Iris pigment epithelial cell (primary cell): ENCODE measurements around the gene ZBTB22.
"Not testable (repeated sequence)": the region's sequence is repeated elsewhere in the genome, so short reads cannot be mapped to it uniquely, and the experiment has no call there.

Experiments
- DNase-seq: peaks from one replicate; pipeline ENCODE4 v3.0.0-alpha.2; 2011; ENCODE audit warnings: low read depth

Gene ZBTB22

DNA sequence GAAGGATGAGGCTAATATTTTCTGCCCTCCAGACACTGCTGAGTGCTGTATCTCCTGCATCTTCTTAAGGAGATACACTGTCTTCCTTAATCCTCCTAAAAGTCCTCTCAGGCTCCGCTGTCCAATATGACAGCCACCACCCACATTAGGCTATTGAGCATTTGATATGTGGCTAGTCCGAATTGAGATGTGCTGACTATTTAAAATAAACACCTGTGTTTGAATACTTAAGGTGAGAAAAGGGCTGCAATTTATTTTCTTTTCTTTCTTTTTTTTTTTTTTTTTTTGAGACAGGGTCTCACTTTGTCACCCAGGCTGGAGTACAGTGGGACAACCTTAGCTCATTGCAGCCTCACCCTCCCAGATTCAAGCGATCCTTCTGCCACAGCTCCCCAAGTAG, 15.7 kb downstream of the ZBTB22 start:
- DNase-seq, result no peak

DNA sequence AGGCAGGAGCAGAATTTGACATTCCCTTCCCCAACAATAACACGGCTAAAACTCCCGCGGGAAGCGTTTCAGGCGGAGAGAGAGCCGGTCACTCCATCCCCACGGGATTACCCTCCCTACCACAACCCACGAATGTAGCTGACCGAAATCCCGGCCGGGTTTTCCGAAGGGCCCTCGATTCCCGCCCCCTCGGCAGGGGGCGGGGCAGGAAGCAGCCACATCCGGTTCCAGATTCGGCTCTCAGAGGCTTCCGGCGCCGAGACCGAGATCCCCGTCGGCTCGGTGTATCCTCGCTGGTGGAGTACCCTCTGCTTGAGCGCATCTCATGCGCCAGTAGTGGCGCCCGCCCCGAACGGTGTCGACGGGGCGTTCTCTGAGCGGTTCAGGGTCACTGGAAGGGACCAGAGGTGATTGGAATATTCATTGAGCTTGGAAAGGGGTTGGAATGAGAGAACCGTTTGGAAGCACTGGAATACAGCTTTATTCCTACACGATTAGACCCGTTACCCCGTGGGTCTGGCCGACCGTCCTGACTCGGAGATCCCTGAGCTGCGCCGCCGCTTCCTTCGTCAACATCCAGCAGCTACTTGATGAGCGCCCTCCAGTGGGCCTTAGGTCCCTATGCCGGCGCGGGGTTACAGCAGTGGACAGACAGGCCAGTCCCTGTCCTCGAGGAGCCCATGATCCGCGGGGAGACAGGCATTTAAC, 18.2 kb downstream of the ZBTB22 start:
- DNase-seq, result peak; percentile 93

GRCh38 chr6:33298773-33299236, 18.7 kb downstream of the ZBTB22 start, which contains the start of gene RGL2:
RGL2 (minus strand) TSS chr6:33298942; CDS start chr6:33298610, 332 bp downstream.
- DNase-seq, result peak; percentile 53

- DNase-seq, result peak; percentile 81
Measured at GRCh38 chr6:33297956-33298772, 19.4 kb downstream of the ZBTB22 start.

DNA sequence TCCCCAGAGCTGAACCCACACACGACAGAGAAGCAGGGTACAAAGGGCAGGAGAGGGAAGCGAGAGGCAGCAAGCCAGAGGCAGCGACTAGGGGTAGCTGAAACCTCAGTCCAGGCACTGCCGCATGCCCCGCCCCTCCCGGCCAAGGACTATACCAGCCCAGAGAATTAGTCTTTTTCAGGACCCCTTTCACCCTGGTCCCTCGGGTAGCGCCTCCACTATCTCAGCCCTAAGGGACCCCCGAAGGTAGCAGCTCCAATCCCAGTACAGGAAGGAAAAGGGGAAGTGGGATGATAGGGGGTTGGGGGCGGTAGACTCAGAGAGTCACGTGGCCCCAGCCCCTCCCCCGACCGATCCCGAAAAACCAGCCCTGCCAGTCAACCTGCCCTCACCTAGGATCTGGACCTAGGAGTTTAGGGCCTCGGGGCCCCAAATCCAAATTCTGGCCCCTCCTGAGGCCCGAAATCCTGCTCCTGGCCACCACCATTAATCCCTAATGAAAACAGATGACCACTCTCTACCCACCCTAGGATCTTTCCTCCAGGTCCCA, 20.1 kb downstream of the ZBTB22 start:
- no peak for DNase-seq

- DNase-seq, result no peak
Measured at GRCh38 chr6:33296797-33297405, 20.6 kb downstream of the ZBTB22 start.

GRCh38 chr6:33295621-33296369, 21.7 kb downstream of the ZBTB22 start:
- DNase-seq, result no peak

- no peak for DNase-seq
Measured at GRCh38 chr6:33294086-33294823, 23.3 kb downstream of the ZBTB22 start.

DNA sequence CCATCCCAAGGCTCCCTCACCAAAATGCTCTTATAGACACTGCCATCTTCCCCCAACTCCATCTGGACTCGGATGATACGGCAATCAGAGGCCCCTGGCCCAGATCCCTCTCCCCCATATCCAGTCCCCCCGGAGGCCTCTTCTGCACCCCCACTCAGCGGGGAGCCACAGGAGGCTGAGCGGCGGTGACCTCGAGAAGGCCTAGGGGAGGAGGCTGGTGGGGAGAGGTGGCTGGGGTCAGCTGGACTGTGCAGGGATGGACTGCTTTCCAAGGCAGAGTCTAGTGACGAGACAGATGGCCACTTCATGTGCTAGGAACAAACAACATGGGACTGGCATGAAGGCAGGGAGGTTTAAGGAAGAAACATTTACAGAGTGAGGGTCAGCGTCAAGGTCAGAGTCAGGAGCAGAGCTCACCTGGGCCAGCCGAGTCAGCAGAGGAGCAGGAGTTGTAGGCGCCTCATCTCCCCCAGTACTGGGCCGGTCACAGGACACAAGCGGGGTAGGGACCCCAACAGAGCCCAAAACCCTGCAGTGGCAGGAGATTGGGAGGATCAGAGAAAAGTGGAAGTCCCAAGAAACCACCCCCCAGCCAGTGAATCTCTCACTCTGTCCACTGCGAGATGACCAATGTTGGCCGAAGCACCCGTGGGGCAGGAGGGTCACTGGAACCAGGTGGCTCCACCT, 24.4 kb downstream of the ZBTB22 start:
- no peak for DNase-seq

GRCh38 chr6:33290459-33290858, 27.1 kb downstream of the ZBTB22 start:
- no peak for DNase-seq

DNA sequence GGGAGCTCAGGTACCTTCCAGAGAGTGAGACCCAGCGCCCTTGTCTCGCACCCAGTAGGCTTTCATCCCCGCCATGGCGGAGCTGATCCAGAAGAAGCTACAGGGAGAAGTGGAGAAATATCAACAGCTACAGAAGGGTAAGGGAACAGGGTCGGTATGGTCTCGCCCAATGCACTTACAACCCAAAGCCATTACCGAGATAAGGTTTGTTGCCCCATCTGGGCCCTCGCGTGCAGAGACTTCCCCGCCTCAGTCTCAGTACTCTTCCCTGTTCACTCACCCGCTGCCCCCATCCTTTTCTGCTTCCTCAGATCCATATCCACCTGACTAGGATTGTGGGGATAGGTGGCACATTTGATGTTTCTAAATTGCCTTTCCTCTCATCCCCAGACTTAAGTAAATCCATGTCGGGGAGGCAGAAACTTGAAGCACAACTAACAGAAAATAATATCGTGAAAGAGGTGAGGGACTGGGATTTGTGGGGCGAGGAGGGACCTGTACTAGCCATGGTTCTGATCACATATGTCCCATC, 27.7 kb downstream of the ZBTB22 start:
- no peak for DNase-seq

DNA sequence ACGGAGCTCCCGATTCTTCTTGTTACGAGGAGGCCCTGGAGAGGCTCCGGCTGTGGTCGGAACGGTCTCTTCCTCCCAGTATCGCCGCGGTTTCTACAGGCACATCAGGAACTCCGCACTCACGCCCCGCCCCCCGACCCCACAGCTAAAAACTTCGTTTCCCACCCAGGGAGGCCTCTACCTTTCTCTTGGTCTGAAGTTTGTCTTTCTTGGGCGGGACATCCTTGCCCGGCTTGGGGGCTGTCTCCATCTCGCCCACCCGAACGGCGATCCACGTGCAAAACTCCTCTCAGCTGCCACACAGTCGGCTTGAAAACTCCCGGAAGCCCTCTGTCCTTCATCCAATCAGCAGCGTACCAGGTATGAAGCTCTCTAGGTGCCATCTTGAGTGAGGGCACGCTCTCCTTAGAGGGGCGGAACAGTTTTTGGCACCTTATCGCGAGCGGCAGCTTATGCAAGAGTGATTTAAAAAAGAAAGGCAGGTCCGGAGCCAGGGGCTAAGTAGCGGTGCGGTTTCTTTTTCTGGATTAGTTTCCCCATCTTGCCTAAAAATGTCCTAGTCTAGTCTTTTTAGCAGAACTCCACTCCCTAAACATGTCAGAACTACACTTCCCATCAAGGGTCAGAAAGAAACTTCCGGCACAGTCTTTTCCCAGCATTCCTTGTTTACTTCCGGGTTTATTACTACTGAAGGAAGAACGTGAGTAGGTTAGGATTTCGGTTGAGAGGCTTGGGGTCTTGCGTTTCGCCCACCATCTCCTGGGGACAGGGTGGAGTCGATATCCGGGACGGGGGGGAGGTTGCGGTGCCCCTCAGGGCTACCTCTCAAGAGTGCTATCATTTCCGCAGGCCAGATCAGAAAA, 28.4 kb downstream of the ZBTB22 start, which contains the start of the genes PFDN6 and WDR46:
Gene PFDN6, plus strand, starts transcription at position 681 of the 863 bp plus-strand sequence. CDS start 256 bp downstream, outside the sequence.
Gene WDR46, minus strand, starts transcription at position 319 of the 863 bp plus-strand sequence. Its CDS starts 69 bp downstream, at position 250.
- DNase-seq, result peak; percentile 95

DNA sequence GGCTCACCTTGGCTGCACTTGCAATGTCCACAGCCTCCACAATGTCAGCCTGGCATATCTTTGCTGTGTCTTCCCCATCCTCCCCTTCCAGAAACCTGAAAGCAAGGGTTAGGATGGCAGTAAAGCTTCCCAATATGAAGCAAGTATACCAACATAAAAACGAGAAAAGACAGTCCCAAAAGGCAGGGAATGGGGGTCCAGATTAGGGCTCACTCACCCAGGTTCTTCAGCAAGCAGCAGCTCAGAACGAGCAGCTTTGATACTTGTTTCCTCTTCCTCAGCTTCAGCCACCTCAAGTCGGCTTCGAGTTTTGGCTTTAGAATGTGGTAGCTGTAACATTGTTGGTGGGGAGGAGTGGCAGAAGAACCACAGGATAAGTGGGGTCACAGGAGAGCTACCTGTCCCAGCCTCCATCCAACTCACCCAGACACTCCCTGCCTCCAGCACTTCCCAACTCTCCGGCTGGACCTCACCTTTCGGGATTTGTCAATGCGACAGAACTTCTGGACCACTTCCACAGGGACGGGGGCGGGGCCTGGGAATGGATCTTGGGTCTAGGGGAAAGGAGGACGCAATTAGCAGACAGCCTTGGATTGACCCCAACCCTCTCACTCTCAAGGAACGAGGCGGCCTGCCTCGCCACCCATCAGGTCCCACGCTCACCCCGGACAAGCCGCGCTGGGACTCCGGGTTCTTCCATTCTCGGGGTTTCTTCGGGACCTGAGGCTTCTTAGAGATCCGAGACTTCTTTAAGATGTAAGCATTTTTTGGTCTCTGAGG, 29.2 kb downstream of the ZBTB22 start:
- DNase-seq, result no peak

GRCh38 chr6:33286946-33287914, 30.3 kb downstream of the ZBTB22 start:
- DNase-seq, result no peak

DNA sequence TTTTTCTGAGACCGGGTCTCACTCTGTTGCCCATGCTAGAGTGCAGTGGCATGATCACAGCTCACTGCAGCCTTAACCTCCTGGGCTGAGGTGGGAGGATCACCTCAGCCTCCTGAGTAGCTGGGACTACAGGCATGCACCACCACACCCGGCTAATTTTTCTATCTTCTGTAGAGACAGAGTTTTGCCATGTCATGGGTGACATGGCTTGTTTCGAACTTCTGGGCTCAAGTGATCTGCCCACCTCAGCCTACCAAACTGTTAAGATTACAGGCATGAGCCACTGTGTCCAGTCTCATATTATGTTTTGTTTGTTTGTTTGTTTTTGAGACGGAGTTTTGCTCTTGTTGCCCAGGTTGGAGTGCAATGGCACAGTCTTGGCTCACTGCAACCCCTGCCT, 32.3 kb downstream of the ZBTB22 start:
- not testable (repeated sequence) for DNase-seq

- DNase-seq, result no peak
Measured at GRCh38 chr6:33280539-33280938, 37.0 kb downstream of the ZBTB22 start.
